Liver (tissue), 9 donors: Measurements from ENCODE around the gene RAD51B. TPM values are rescaled to one million over a fixed set of nuclear protein-coding genes. Genes with fewer than 3 reads are reported as not detected.

Experiments used
- DNase-seq: peaks from one replicate; pipeline ENCODE4 v3.0.0-alpha.2; 2017; ENCODE audit warnings: low spot score
- H3K27ac ChIP-seq, 2 donors: one replicate each; pipeline ENCODE4 v1.7.0; 2013; ENCODE audit warnings: inconsistent platforms in 2 of 2, low read length in 2 of 2, control low read depth in 1 of 2, low read depth in 1 of 2, mild to moderate bottlenecking in 1 of 2
- H3K27me3 ChIP-seq, 4 donors: one replicate each; pipeline versions ENCODE4 v1.6.1 to v1.7.0; 2013; ENCODE audit warnings: low read length in 3 of 4, inconsistent platforms in 1 of 4, mild to moderate bottlenecking in 1 of 4, moderate library complexity in 1 of 4; ENCODE audit not compliant: control insufficient read depth in 4 of 4, insufficient read depth in 4 of 4
- H3K36me3 ChIP-seq, 4 donors: one replicate each; pipeline versions ENCODE4 v1.6.1 to v1.7.0; 2013; ENCODE audit warnings: low read length in 3 of 4, mild to moderate bottlenecking in 3 of 4, low read depth in 1 of 4, moderate library complexity in 1 of 4; ENCODE audit not compliant: control insufficient read depth in 4 of 4, insufficient read depth in 3 of 4
- H3K4me1 ChIP-seq, 4 donors: one replicate each; pipeline versions ENCODE4 v1.6.1 to v1.7.0; 2013; ENCODE audit warnings: low read length in 3 of 4, mild to moderate bottlenecking in 3 of 4, moderate library complexity in 1 of 4; ENCODE audit not compliant: control insufficient read depth in 4 of 4, insufficient read depth in 4 of 4
- H3K4me3 ChIP-seq, 3 donors: one replicate each; pipeline versions ENCODE4 v1.6.1 to v1.7.0; 2013; ENCODE audit warnings: low read length in 3 of 3, control low read depth in 1 of 3, low read depth in 1 of 3, mild to moderate bottlenecking in 1 of 3
- H3K9ac ChIP-seq, 2 donors: one replicate each; pipeline ENCODE4 v1.7.0; 2013; ENCODE audit warnings: low read length in 2 of 2, mild to moderate bottlenecking in 2 of 2, moderate library complexity in 2 of 2, control low read depth in 1 of 2, low read depth in 1 of 2
- H3K9me3 ChIP-seq, 4 donors: one replicate each; pipeline versions ENCODE4 v1.6.1 to v1.7.0; 2013; ENCODE audit warnings: low read length in 3 of 4; ENCODE audit not compliant: control insufficient read depth in 4 of 4
- ATF3 ChIP-seq: IDR thresholded peaks from 2 replicates; pipeline ENCODE4 v1.6.1; 2016; ENCODE audit warnings: antibody characterized with exemption
- EGR1 ChIP-seq, 2 donors: IDR thresholded peaks; 2 replicates each; pipeline ENCODE4 v1.6.1; 2016 to 2018; ENCODE audit warnings: antibody characterized with exemption in 2 of 2, low read depth in 2 of 2
- FOXA1 ChIP-seq: IDR thresholded peaks from 2 replicates; pipeline ENCODE4 v1.6.1; 2016; ENCODE audit warnings: antibody characterized with exemption
- FOXA2 ChIP-seq: IDR thresholded peaks from 2 replicates; pipeline ENCODE4 v1.6.1; 2016; ENCODE audit warnings: antibody characterized with exemption
- GABPA ChIP-seq, 2 donors: IDR thresholded peaks in 1 of 2; conservative IDR thresholded peaks in 1 of 2; 2 replicates each; pipeline ENCODE4 v1.6.1; 2016; ENCODE audit warnings: antibody characterized with exemption in 2 of 2, mild to moderate bottlenecking in 1 of 2, moderate library complexity in 1 of 2
- HNF4A ChIP-seq, 2 donors: conservative IDR thresholded peaks; 2 replicates each; pipeline ENCODE4 v1.6.1; 2016; ENCODE audit warnings: antibody characterized with exemption in 2 of 2, mild to moderate bottlenecking in 2 of 2
- HNF4G ChIP-seq: IDR thresholded peaks from 2 replicates; pipeline ENCODE4 v1.6.1; 2016; ENCODE audit warnings: antibody characterized with exemption
- JUND ChIP-seq, 2 donors: IDR thresholded peaks; 2 replicates each; pipeline ENCODE4 v1.6.1; 2016; ENCODE audit warnings: antibody characterized with exemption in 2 of 2
- MAX ChIP-seq: IDR thresholded peaks from 2 replicates; pipeline ENCODE4 v1.6.1; 2016; ENCODE audit warnings: antibody characterized with exemption
- NR2F2 ChIP-seq: IDR thresholded peaks from 2 replicates; pipeline ENCODE4 v1.6.1; 2016; ENCODE audit warnings: antibody characterized with exemption
- RAD21 ChIP-seq, 2 donors: IDR thresholded peaks; 2 replicates each; pipeline ENCODE4 v1.6.1; 2016; ENCODE audit warnings: antibody characterized with exemption in 2 of 2, mild to moderate bottlenecking in 2 of 2
- REST ChIP-seq: IDR thresholded peaks from 2 replicates; pipeline ENCODE4 v1.6.1; 2016; ENCODE audit warnings: antibody characterized with exemption, mild to moderate bottlenecking
- RXRA ChIP-seq, 2 donors: IDR thresholded peaks; 2 replicates each; pipeline ENCODE4 v1.6.1; 2017 to 2018; ENCODE audit warnings: antibody characterized with exemption in 2 of 2, mild to moderate bottlenecking in 1 of 2
- SP1 ChIP-seq: IDR thresholded peaks from 2 replicates; pipeline ENCODE4 v1.6.1; 2018; ENCODE audit warnings: antibody characterized with exemption, mild to moderate bottlenecking
- TAF1 ChIP-seq: conservative IDR thresholded peaks from 2 replicates; pipeline ENCODE4 v1.6.1; 2016; ENCODE audit warnings: antibody characterized with exemption, mild to moderate bottlenecking
- YY1 ChIP-seq: IDR thresholded peaks from 2 replicates; pipeline ENCODE4 v1.6.1; 2016; ENCODE audit warnings: antibody characterized with exemption, mild to moderate bottlenecking
- ZBTB33 ChIP-seq: IDR thresholded peaks from 2 replicates; pipeline ENCODE4 v1.6.1; 2016; ENCODE audit warnings: antibody characterized with exemption
- WGBS: extraction: QIAGEN DNeasy Blood & Tissue Kit; methylation state at CpG from one replicate; pipeline ENCODE4 v1.1.7; 2013; 5-methylcytosine and 5-hydroxymethylcytosine counted together
- polyA plus RNA-seq, 2 donors: library from polyadenylated mRNA; stranded (reverse) in 1 of 2; unstranded in 1 of 2; fragments of 200-250 nt in 1 of 2; fragments of >200 nt in 1 of 2; fragmentation: Nextera tagmentation in 1 of 2; extraction: Ambion mirVana in 1 of 2; gene quantifications; one replicate each; pipeline versions ENCODE4 v1.2.1 to v1.2.3, GENCODE V29; 2013 to 2015
- total RNA-seq, 2 donors: library from RNA; depleted of rRNA; stranded (reverse); fragments of >200 nt; gene quantifications; one replicate each; pipeline ENCODE4 v1.2.3, GENCODE V29; 2014
- TF ChIP-seq, protein P1 (sequence below): fragments of 150-350 bp; IDR thresholded peaks from 2 replicates; pipeline ENCODE4 v1.5.1; 2017; ENCODE audit warnings: improper control_type of control experiment, low read depth, low read length; ENCODE audit not compliant: missing input control
- donor health status: healthy.
- donor health status: healthy.
- donor health status: healthy.
- donor health status: healthy.
- donor health status: healthy.

RAD51B gene
- total and polyA plus RNA-seq, 4 donors, result 0.81 to 12.9 (median 2.4) TPM

- Histone ChIP-seq H3K27me3 (no peaks in the 10 kb centered on the region), H3K27ac (no peak overlapping the region), H3K36me3 (no peaks in the 10 kb centered on the region), H3K4me1 (peaks cover 0 to 5% (median 0%) of the 10 kb centered on the region in 4 donors), H3K9ac (no peak overlapping the region), H3K4me3 (no peak overlapping the region), H3K9me3 (no peaks in the 10 kb centered on the region)
- WGBS, result 95% methylated on average over 8 of the region's 8 CpGs
- TF ChIP-seq FOXA1 (no peak), REST (no peak), ZBTB33 (no peak), FOXA2 (no peak), NR2F2 (no peak), EGR1 (IDR thresholded peaks at IDR 0.05; ENCODE audit: low read depth in 2 of 2) (no peak), HNF4A (conservative IDR thresholded peaks at IDR 0.05) (no peak), YY1 (no peak), GABPA (IDR thresholded peaks at IDR 0.05 in 1 of 2, conservative IDR thresholded peaks at IDR 0.05 in 1 of 2) (no peak), ATF3 (no peak), TAF1 (no peak), HNF4G (no peak), MAX (no peak), JUND (IDR thresholded peaks at IDR 0.05) (no peak), RXRA (IDR thresholded peaks at IDR 0.05) (no peak), RAD21 (IDR thresholded peaks at IDR 0.05) (no peak), SP1 (no peak)
- TF ChIP-seq, protein P1, sequence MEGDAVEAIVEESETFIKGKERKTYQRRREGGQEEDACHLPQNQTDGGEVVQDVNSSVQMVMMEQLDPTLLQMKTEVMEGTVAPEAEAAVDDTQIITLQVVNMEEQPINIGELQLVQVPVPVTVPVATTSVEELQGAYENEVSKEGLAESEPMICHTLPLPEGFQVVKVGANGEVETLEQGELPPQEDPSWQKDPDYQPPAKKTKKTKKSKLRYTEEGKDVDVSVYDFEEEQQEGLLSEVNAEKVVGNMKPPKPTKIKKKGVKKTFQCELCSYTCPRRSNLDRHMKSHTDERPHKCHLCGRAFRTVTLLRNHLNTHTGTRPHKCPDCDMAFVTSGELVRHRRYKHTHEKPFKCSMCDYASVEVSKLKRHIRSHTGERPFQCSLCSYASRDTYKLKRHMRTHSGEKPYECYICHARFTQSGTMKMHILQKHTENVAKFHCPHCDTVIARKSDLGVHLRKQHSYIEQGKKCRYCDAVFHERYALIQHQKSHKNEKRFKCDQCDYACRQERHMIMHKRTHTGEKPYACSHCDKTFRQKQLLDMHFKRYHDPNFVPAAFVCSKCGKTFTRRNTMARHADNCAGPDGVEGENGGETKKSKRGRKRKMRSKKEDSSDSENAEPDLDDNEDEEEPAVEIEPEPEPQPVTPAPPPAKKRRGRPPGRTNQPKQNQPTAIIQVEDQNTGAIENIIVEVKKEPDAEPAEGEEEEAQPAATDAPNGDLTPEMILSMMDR, result no peak
- no peak for DNase-seq
Measured at GRCh38 chr14:68502230-68502629, 682.7 kb downstream of the RAD51B start.
